ENCODE results near the gene EIF2S1.
"Not testable (repeated sequence)": the region's sequence is repeated elsewhere in the genome, so short reads cannot be mapped to it uniquely, and the experiment has no call there.

The EIF2S1 gene

GRCh38 chr14:67359775-67360469, at the start of gene EIF2S1, which contains the start of gene ATP6V1D:
TSS of gene EIF2S1 (plus strand) at chr14:67360328. CDS start at chr14:67364768, 4,440 bp downstream.
TSS of gene ATP6V1D (minus strand) at chr14:67359804. CDS start at chr14:67359698, 106 bp downstream.
- peak; percentile 99 for DNase-seq (ENCODE audit: extremely low read depth in 1 of 2, low read depth in 1 of 2)

- DNase-seq (ENCODE audit: extremely low read depth in 1 of 2, low read depth in 1 of 2), result no peak
Observed at GRCh38 chr14:67311868-67312267, 48.3 kb upstream of the EIF2S1 start.

GRCh38 chr14:67313153-67313552, 47.0 kb upstream of the EIF2S1 start:
- DNase-seq (ENCODE audit: extremely low read depth in 1 of 2, low read depth in 1 of 2), result no peak

- DNase-seq (ENCODE audit: extremely low read depth in 1 of 2, low read depth in 1 of 2), result no peak
Observed at GRCh38 chr14:67317822-67318221, 42.3 kb upstream of the EIF2S1 start.

- no peak for DNase-seq (ENCODE audit: extremely low read depth in 1 of 2, low read depth in 1 of 2)
Observed at GRCh38 chr14:67319142-67319541, 41.0 kb upstream of the EIF2S1 start.

GRCh38 chr14:67329666-67330065, 30.5 kb upstream of the EIF2S1 start:
- not testable (repeated sequence) for DNase-seq (ENCODE audit: extremely low read depth in 1 of 2, low read depth in 1 of 2)

- DNase-seq (ENCODE audit: extremely low read depth in 1 of 2, low read depth in 1 of 2), result no peak
Observed at GRCh38 chr14:67331368-67332125, 28.6 kb upstream of the EIF2S1 start.

- no peak for DNase-seq (ENCODE audit: extremely low read depth in 1 of 2, low read depth in 1 of 2)
Observed at GRCh38 chr14:67332468-67332867, 27.7 kb upstream of the EIF2S1 start.

GRCh38 chr14:67335781-67336180, 24.3 kb upstream of the EIF2S1 start:
- no peak for DNase-seq (ENCODE audit: extremely low read depth in 1 of 2, low read depth in 1 of 2)

GRCh38 chr14:67341231-67341630, 18.9 kb upstream of the EIF2S1 start:
- not testable (repeated sequence) for DNase-seq (ENCODE audit: extremely low read depth in 1 of 2, low read depth in 1 of 2)

GRCh38 chr14:67343601-67344230, 16.4 kb upstream of the EIF2S1 start:
- no peak for DNase-seq (ENCODE audit: extremely low read depth in 1 of 2, low read depth in 1 of 2)

GRCh38 chr14:67345583-67345982, 14.5 kb upstream of the EIF2S1 start:
- DNase-seq (ENCODE audit: extremely low read depth in 1 of 2, low read depth in 1 of 2), result no peak

GRCh38 chr14:67352055-67352454, 8.1 kb upstream of the EIF2S1 start:
- no peak for DNase-seq (ENCODE audit: extremely low read depth in 1 of 2, low read depth in 1 of 2)

- DNase-seq (ENCODE audit: extremely low read depth in 1 of 2, low read depth in 1 of 2), result no peak
Observed at GRCh38 chr14:67357186-67357968, 2.8 kb upstream of the EIF2S1 start.

GRCh38 chr14:67357969-67358354, 2.2 kb upstream of the EIF2S1 start:
- DNase-seq (ENCODE audit: extremely low read depth in 1 of 2, low read depth in 1 of 2), result no peak

GRCh38 chr14:67358924-67359774, 979 bp upstream of the EIF2S1 start:
- no peak for DNase-seq (ENCODE audit: extremely low read depth in 1 of 2, low read depth in 1 of 2)

GRCh38 chr14:67360470-67361206, 510 bp downstream of the EIF2S1 start:
- no peak for DNase-seq (ENCODE audit: extremely low read depth in 1 of 2, low read depth in 1 of 2)

- no peak for DNase-seq (ENCODE audit: extremely low read depth in 1 of 2, low read depth in 1 of 2)
Observed at GRCh38 chr14:67365476-67365875, 5.3 kb downstream of the EIF2S1 start.

GRCh38 chr14:67370830-67371229, 10.7 kb downstream of the EIF2S1 start:
- DNase-seq (ENCODE audit: extremely low read depth in 1 of 2, low read depth in 1 of 2), result no peak
